WTC11 (cell line): Measurements from ENCODE around the gene SRM.

ENCODE experiments used
- CTCF ChIP-seq: fragments of 200-600 bp; IDR thresholded peaks from 2 replicates; pipeline ENCODE4 v1.8.0; 2022; ENCODE audit warnings: antibody characterized with exemption
- USF2 ChIP-seq: sonication (generic); formaldehyde crosslinking; IDR thresholded peaks from 2 replicates; pipeline ENCODE4 v1.8.1; 2023; ENCODE audit warnings: mild to moderate bottlenecking, missing genetic modification reagents, moderate library complexity
- ZBTB21 ChIP-seq: sonication (generic); formaldehyde crosslinking; IDR thresholded peaks from 2 replicates; pipeline ENCODE4 v1.8.1; 2023; ENCODE audit warnings: mild to moderate bottlenecking, missing genetic modification reagents, borderline replicate concordance

GRCh38 chr1:11026052-11026451 is 33.8 kb downstream of the SRM start:
- TF ChIP-seq CTCF (no peak), ZBTB21 (no peak), USF2 (CRISPR knock-in tag) (no peak)
